OCI-LY1 (cell line): ENCODE results near the gene MRPS22.

Experiments
- H2AFZ ChIP-seq: fragments of 200-600 bp; sonication (generic), shearing (Covaris generic); 2 replicates; pipeline ENCODE4 v1.6.0; 2014; ENCODE audit warnings: antibody characterized with exemption, mild to moderate bottlenecking, low read length
- H3F3A ChIP-seq: fragments of 200-600 bp; sonication (generic), shearing (Covaris generic); 2 replicates; pipeline ENCODE4 v1.6.0; 2014; ENCODE audit warnings: mild to moderate bottlenecking, antibody characterized with exemption, low read length, moderate library complexity; ENCODE audit not compliant: insufficient read depth
- H3K27ac ChIP-seq: fragments of 200-600 bp; sonication (generic); 2 replicates; pipeline ENCODE4 v1.5.1; 2014; ENCODE audit warnings: low read length, mixed run types, mild to moderate bottlenecking, low read depth; ENCODE audit not compliant: poor library complexity, severe bottlenecking
- H3K27me3 ChIP-seq: fragments of 200-600 bp; sonication (generic); 2 replicates; pipeline ENCODE4 v1.6.0; 2014; ENCODE audit warnings: antibody characterized with exemption, mild to moderate bottlenecking, low read length, moderate library complexity; ENCODE audit not compliant: insufficient read depth
- H3K36me3 ChIP-seq: fragments of 200-600 bp; sonication (generic); 2 replicates; pipeline ENCODE4 v1.6.1; 2014; ENCODE audit warnings: mild to moderate bottlenecking, antibody characterized with exemption, low read length, moderate library complexity, mixed read lengths; ENCODE audit not compliant: insufficient read depth
- H3K4me1 ChIP-seq: fragments of 200-600 bp; sonication (generic); 2 replicates; pipeline ENCODE4 v1.5.1; 2014; ENCODE audit warnings: mild to moderate bottlenecking, low read length, moderate library complexity; ENCODE audit not compliant: insufficient read depth, severe bottlenecking
- H3K4me2 ChIP-seq: fragments of 200-600 bp; sonication (generic), shearing (Covaris generic); 2 replicates; pipeline ENCODE4 v1.6.1; 2014; ENCODE audit warnings: low read length
- H3K4me3 ChIP-seq: fragments of 200-600 bp; sonication (generic); 2 replicates; pipeline ENCODE4 v1.5.1; 2014; ENCODE audit warnings: low read length, low read depth, mild to moderate bottlenecking, mixed read lengths; ENCODE audit not compliant: poor library complexity, severe bottlenecking
- H3K79me2 ChIP-seq: fragments of 200-600 bp; shearing (Covaris generic); 2 replicates; pipeline ENCODE4 v1.6.1; 2016; ENCODE audit warnings: mixed run types, low read length, mixed read lengths; ENCODE audit not compliant: insufficient read depth
- H3K9ac ChIP-seq: fragments of 200-600 bp; sonication (generic), shearing (Covaris generic); 2 replicates; pipeline ENCODE4 v1.6.1; 2014; ENCODE audit warnings: mild to moderate bottlenecking, low read length, mixed read lengths
- H3K9me2 ChIP-seq: fragments of 200-600 bp; sonication (generic), shearing (Covaris generic); 2 replicates; pipeline ENCODE4 v1.6.1; 2014; ENCODE audit warnings: low read depth, mild to moderate bottlenecking, low read length, mixed read lengths
- H3K9me3 ChIP-seq: fragments of 200-600 bp; shearing (Covaris generic); 2 replicates; pipeline ENCODE4 v1.6.1; 2014; ENCODE audit warnings: low read length, mixed read lengths
- H4K20me1 ChIP-seq: fragments of 200-600 bp; sonication (generic), shearing (Covaris generic); 2 replicates; pipeline ENCODE4 v1.6.0; 2016; ENCODE audit warnings: mild to moderate bottlenecking, low read length; ENCODE audit not compliant: insufficient read depth
- CTCF ChIP-seq: fragments of 200-600 bp; sonication (generic), shearing (Covaris generic); IDR thresholded peaks from 2 replicates; pipeline ENCODE4 v1.5.1; 2017; ENCODE audit warnings: mild to moderate bottlenecking, antibody characterized with exemption, low read length, moderate library complexity, mixed read lengths
- EZH2 ChIP-seq: fragments of 200-600 bp; sonication (generic), shearing (Covaris generic); IDR thresholded peaks from 2 replicates; pipeline ENCODE4 v1.8.0; 2017; ENCODE audit warnings: borderline replicate concordance, mixed run types, mild to moderate bottlenecking, antibody characterized with exemption, low read length, moderate library complexity, mixed read lengths

The MRPS22 gene

GRCh38 chr3:139327861-139328260, 16.0 kb upstream of the MRPS22 start:
- Histone ChIP-seq H3K9me3 (no peaks in the 10 kb centered on the region), H3F3A (no peaks in the 10 kb centered on the region), H3K4me2 (no peak overlapping the region), H3K4me3 (no peak overlapping the region), H3K9me2 (no peaks in the 10 kb centered on the region), H3K27me3 (peaks cover 11% of the 10 kb centered on the region; the same call in 1 of the 2 replicates), H3K4me1 (peaks cover 3% of the 10 kb centered on the region), H4K20me1 (no peaks in the 10 kb centered on the region), H3K79me2 (no peaks in the 10 kb centered on the region), H3K36me3 (no peaks in the 10 kb centered on the region), H3K9ac (no peak overlapping the region), H3K27ac (no peak overlapping the region), H2AFZ (no peak overlapping the region)
- TF ChIP-seq EZH2 = no peak
- TF ChIP-seq CTCF = no peak

- no peak for TF ChIP-seq EZH2
- TF ChIP-seq CTCF = no peak
- no peaks in the 10 kb centered on the region for H3K36me3 ChIP-seq
- no peaks in the 10 kb centered on the region for H3K9me3 ChIP-seq
- H3K4me2 ChIP-seq = no peak overlapping the region
- H3K27ac ChIP-seq = no peak overlapping the region
- no peaks in the 10 kb centered on the region for H3K9me2 ChIP-seq
- H3K9ac ChIP-seq = no peak overlapping the region
- no peak overlapping the region for H2AFZ ChIP-seq
- H3K27me3 ChIP-seq = peaks cover 11% of the 10 kb centered on the region; the same call in 1 of the 2 replicates
- no peaks in the 10 kb centered on the region for H4K20me1 ChIP-seq
- H3K4me3 ChIP-seq = no peak overlapping the region
- peaks cover 3% of the 10 kb centered on the region for H3K4me1 ChIP-seq
- H3F3A ChIP-seq = no peaks in the 10 kb centered on the region
- H3K79me2 ChIP-seq = no peaks in the 10 kb centered on the region
These were observed 15.5 kb upstream of the MRPS22 start for GRCh38 chr3:139328356-139328755.

GRCh38 chr3:139329364-139329850, 14.4 kb upstream of the MRPS22 start:
- no peaks in the 10 kb centered on the region for H3K9me2 ChIP-seq
- no peaks in the 10 kb centered on the region for H3K79me2 ChIP-seq
- no peaks in the 10 kb centered on the region for H3F3A ChIP-seq
- TF ChIP-seq CTCF = peak; percentile 100
- no peak for TF ChIP-seq EZH2
- H3K4me1 ChIP-seq = peaks cover 3% of the 10 kb centered on the region
- peak overlapping the region; percentile 49 for H3K4me2 ChIP-seq
- no peaks in the 10 kb centered on the region for H3K36me3 ChIP-seq
- no peak overlapping the region for H3K27ac ChIP-seq
- no peaks in the 10 kb centered on the region for H3K9me3 ChIP-seq
- H3K27me3 ChIP-seq = peaks cover 11% of the 10 kb centered on the region; the same call in 1 of the 2 replicates
- peak overlapping the region; percentile 8 for H3K4me3 ChIP-seq
- H3K9ac ChIP-seq = no peak overlapping the region; the same call in 1 of the 2 replicates
- no peaks in the 10 kb centered on the region for H4K20me1 ChIP-seq
- 0 out of 2 replicates have a peak overlapping the region, but pooled peaks have one; percentile 38 for H2AFZ ChIP-seq
